ENCODE results near the gene LAMC2. TPM values are rescaled to one million over a fixed set of nuclear protein-coding genes. Genes with fewer than 3 reads are reported as not detected.

The LAMC2 gene
- total RNA-seq (1 to 10 TPM; 2.6 to 5.0 (median 3.7) TPM), polyA plus RNA-seq (10 to 100 TPM in 1 of 3 donors, 1 to 10 TPM in 2; 4.2 to 24.0 (median 4.8) TPM)

DNA sequence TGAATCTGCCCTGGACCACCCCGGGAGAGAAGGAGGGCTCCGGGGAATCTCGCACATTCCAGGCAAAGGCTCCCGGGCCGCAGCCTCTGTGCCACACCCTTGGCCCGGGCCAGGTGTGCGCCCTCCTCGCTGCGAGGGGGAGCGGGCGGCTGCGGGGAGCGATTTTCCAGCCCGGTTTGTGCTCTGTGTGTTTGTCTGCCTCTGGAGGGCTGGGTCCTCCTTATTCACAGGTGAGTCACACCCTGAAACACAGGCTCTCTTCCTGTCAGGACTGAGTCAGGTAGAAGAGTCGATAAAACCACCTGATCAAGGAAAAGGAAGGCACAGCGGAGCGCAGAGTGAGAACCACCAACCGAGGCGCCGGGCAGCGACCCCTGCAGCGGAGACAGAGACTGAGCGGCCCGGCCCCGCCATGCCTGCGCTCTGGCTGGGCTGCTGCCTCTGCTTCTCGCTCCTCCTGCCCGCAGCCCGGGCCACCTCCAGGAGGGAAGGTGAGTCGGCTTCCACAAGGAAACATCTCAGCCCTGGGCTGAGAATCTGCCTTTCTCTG lies at the start of gene LAMC2:
Gene LAMC2, plus strand, starts transcription at position 324 of the 550 bp plus-strand sequence. Its CDS starts 89 bp downstream, at position 413.
- peak; percentile 67 for DNase-seq
- H3K9me3 ChIP-seq = no peaks in the 10 kb centered on the region
- H3K4me3 ChIP-seq = peak within 1 kb of the TSS in 3 of 4 donors; percentile 35 to 46 (median 40)
- intact Hi-C loops (cut with DNase I) = no loop called here
- 6 to 15% methylated on average over 30 of the region's 30 CpGs for WGBS, 2 donors
- peaks cover 0 to 10% (median 3%) of the 10 kb centered on the region in 4 donors for H3K4me1 ChIP-seq
- H3K36me3 ChIP-seq = no peaks in the 10 kb centered on the region
- TF ChIP-seq EP300 (IDR thresholded peaks at IDR 0.05) (no peak), POLR2A (IDR thresholded peaks at IDR 0.05) (no peak), POLR2AphosphoS5 (IDR thresholded peaks at IDR 0.05) (peak in 1 of 4 donors; percentile 21)
- TF ChIP-seq, protein P1, sequence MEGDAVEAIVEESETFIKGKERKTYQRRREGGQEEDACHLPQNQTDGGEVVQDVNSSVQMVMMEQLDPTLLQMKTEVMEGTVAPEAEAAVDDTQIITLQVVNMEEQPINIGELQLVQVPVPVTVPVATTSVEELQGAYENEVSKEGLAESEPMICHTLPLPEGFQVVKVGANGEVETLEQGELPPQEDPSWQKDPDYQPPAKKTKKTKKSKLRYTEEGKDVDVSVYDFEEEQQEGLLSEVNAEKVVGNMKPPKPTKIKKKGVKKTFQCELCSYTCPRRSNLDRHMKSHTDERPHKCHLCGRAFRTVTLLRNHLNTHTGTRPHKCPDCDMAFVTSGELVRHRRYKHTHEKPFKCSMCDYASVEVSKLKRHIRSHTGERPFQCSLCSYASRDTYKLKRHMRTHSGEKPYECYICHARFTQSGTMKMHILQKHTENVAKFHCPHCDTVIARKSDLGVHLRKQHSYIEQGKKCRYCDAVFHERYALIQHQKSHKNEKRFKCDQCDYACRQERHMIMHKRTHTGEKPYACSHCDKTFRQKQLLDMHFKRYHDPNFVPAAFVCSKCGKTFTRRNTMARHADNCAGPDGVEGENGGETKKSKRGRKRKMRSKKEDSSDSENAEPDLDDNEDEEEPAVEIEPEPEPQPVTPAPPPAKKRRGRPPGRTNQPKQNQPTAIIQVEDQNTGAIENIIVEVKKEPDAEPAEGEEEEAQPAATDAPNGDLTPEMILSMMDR (IDR thresholded peaks at IDR 0.05) = peak in 2 of 4 experiments; percentile 26 to 29
- peak within 1 kb of the TSS; percentile 35 to 69 (median 50) for H3K27ac ChIP-seq
- H3K27me3 ChIP-seq = no peaks in the 10 kb centered on the region

DNA sequence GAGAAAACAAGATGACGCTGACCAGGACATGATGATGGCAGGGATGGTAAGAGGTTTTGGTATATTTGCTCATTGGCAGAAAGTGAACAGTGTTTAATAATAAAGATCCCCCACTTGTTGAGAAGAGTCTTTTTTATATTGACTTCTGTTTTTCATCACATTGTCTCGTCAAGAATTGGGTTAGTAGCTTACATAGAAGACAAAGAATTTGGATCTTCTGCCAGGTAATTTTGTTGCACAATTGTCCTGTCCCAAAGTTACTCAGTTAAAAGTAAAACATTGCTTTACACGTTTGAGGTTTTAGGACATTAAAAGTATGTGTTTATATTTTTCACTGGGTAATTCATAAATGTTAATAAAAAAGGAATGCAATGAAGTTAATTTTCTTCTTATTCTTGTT lies 48.3 kb upstream of the LAMC2 start:
- peaks cover 0 to 55% (median 44%) of the 10 kb centered on the region in 4 donors for H3K4me1 ChIP-seq
- H3K27me3 ChIP-seq = no peaks in the 10 kb centered on the region
- DNase-seq = no peak
- H3K9me3 ChIP-seq = no peaks in the 10 kb centered on the region
- no peak overlapping the region for H3K4me3 ChIP-seq
- intact Hi-C loops (cut with DNase I) = loop anchor here (5.0 kb wide), 3 partner anchors 45 to 175 kb away; no protein-coding TSS in a partner anchor
- 80 to 83% methylated on average over 3 of the region's 3 CpGs for WGBS, 2 donors
- TF ChIP-seq POLR2A (IDR thresholded peaks at IDR 0.05) (no peak), EP300 (IDR thresholded peaks at IDR 0.05) (peak in 3 of 4 donors; percentile 14 to 88 (median 60)), POLR2AphosphoS5 (IDR thresholded peaks at IDR 0.05) (peak; percentile 77 to 91 (median 88))
- TF ChIP-seq, protein P1 (IDR thresholded peaks at IDR 0.05) = no peak
- peaks cover 12 to 63% (median 38%) of the 10 kb centered on the region in 4 donors for H3K36me3 ChIP-seq
- H3K27ac ChIP-seq = peak overlapping the region; percentile 71 to 82 (median 78)

DNA sequence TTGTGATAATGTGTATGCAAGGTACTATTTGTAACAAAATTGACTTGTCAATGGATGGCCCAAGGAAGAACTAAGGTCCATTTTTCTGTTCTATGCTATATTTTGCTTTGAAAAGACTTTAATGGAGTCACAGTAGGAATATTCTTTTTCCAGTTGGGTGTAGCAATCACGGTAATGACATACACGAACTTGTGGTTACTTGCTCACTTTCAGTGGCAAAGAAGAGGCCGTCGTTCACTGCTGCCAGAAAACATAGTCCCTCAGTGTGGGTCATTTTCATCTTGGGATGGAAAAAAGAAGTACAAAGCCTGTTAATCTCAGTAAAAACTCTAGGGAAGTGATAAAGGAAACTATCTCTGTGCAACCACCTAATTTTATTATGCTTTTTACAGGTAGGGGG lies 47.8 kb upstream of the LAMC2 start:
- intact Hi-C loops (cut with DNase I) = loop anchor here (5.0 kb wide), 3 partner anchors 46 to 174 kb away; no protein-coding TSS in a partner anchor
- Histone ChIP-seq H3K36me3 (peaks cover 12 to 63% (median 36%) of the 10 kb centered on the region in 4 donors), H3K4me3 (no peak overlapping the region), H3K27me3 (no peaks in the 10 kb centered on the region), H3K4me1 (peaks cover 0 to 55% (median 44%) of the 10 kb centered on the region in 4 donors), H3K9me3 (no peaks in the 10 kb centered on the region), H3K27ac (peak overlapping the region; percentile 71 to 82 (median 78))
- WGBS, 2 donors = 65 to 68% methylated on average over 4 of the region's 4 CpGs
- DNase-seq = no peak
- TF ChIP-seq, protein P1 (IDR thresholded peaks at IDR 0.05) = no peak
- no peak for TF ChIP-seq POLR2A (IDR thresholded peaks at IDR 0.05)
- no peak for TF ChIP-seq POLR2AphosphoS5 (IDR thresholded peaks at IDR 0.05)

DNA sequence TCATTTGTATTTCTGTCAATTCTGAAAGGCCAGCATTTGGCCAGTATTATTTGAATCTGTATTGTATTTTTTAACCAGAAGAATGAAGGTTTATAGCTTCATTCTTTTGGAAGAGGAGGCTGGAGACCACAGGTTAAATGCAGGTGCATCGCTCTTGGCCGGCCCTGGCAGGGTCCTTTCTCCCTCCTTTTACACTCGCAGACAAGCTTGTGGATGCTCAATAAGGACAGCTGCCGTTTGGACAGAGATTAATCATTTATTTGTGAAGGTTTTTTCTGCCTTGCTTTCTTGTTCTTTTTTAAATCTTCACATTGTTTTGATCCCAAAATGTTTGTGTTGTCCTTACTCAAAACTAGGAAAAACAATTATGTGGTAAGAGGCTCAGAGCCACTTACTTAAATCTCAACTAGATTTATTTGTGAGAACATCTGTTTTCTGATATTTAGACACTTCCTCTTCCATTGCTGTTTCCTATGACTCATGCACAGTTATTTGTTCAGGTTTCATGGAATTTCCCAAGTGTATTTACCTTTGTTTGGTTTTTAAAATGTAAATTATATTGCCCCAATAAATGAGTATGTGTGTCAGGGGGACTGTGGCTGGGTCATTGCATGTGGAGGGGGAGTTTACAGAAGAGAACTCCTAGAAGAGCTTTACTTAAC lies 46.7 kb upstream of the LAMC2 start:
- no peak for DNase-seq
- intact Hi-C loops (cut with DNase I) = loop anchor here (5.0 kb wide), 3 partner anchors 47 to 173 kb away; no protein-coding TSS in a partner anchor
- Histone ChIP-seq H3K27ac (peak overlapping the region; percentile 71 to 82 (median 78)), H3K9me3 (no peaks in the 10 kb centered on the region), H3K4me3 (no peak overlapping the region), H3K27me3 (no peaks in the 10 kb centered on the region), H3K36me3 (peaks cover 12 to 63% (median 28%) of the 10 kb centered on the region in 4 donors), H3K4me1 (peaks cover 0 to 55% (median 44%) of the 10 kb centered on the region in 4 donors)
- TF ChIP-seq POLR2AphosphoS5 (IDR thresholded peaks at IDR 0.05) = peak in 1 of 4 donors; percentile 7
- no peak for TF ChIP-seq POLR2A (IDR thresholded peaks at IDR 0.05)
- TF ChIP-seq, protein P1 (IDR thresholded peaks at IDR 0.05) = no peak
- 15 to 60% methylated on average over 4 of the region's 4 CpGs for WGBS, 2 donors
